HepG2 (cell line): ENCODE data around the gene RHBDF2.
"Not testable (repeated sequence)": the region's sequence is repeated elsewhere in the genome, so short reads cannot be mapped to it uniquely, and the experiment has no call there.

Source experiments
- CREM ChIP-seq, 2 experiments: sonication (generic) in 1 of 2; formaldehyde crosslinking in 1 of 2; IDR thresholded peaks; 2 replicates each; pipeline versions ENCODE4 v1.4.0 to v1.6.1; 2016 to 2020; ENCODE audit warnings: antibody characterized with exemption in 1 of 2, mild to moderate bottlenecking in 1 of 2, missing genetic modification reagents in 1 of 2
- EP300 ChIP-seq, 3 experiments: sonication (generic) in 1 of 3; formaldehyde crosslinking in 1 of 3; IDR thresholded peaks; 2 replicates each; pipeline versions ENCODE4 v1.5.1 to v1.6.1; 2011 to 2020; ENCODE audit warnings: low read depth in 2 of 3, low read length in 2 of 3, borderline replicate concordance in 1 of 3, improper control_type of control experiment in 1 of 3, mild to moderate bottlenecking in 1 of 3, missing genetic modification reagents in 1 of 3, moderate library complexity in 1 of 3
- NR3C1 ChIP-seq: sonication (generic); formaldehyde crosslinking; IDR thresholded peaks from 2 replicates; pipeline ENCODE4 v1.4.0; 2020; ENCODE audit warnings: missing genetic modification reagents
- POLR2A ChIP-seq, 2 experiments: IDR thresholded peaks; 2 replicates each; pipeline ENCODE4 v1.6.1; 2011; ENCODE audit warnings: low read depth in 2 of 2, low read length in 2 of 2, mild to moderate bottlenecking in 1 of 2, moderate library complexity in 1 of 2; ENCODE audit not compliant: insufficient read depth in 1 of 2
- POLR2AphosphoS5 ChIP-seq: IDR thresholded peaks from 2 replicates; pipeline ENCODE4 v1.6.1; 2012; ENCODE audit warnings: low read depth, low read length
- ZNF639 ChIP-seq: conservative IDR thresholded peaks from 2 replicates; pipeline ENCODE4 v1.6.1; 2018; ENCODE audit warnings: missing genetic modification reagents

- TF ChIP-seq ZNF639; EP300 (IDR thresholded peaks at IDR 0.05; ENCODE audit: low read depth in 2 of 2, low read length in 2 of 2); EP300 (CRISPR knock-in tag; IDR thresholded peaks at IDR 0.05; ENCODE audit: borderline replicate concordance); NR3C1 (CRISPR knock-in tag); POLR2AphosphoS5; CREM (IDR thresholded peaks at IDR 0.05); CREM (CRISPR knock-in tag; IDR thresholded peaks at IDR 0.05); POLR2A (IDR thresholded peaks at IDR 0.05; ENCODE audit: insufficient read depth in 1 of 2, low read depth in 2 of 2, low read length in 2 of 2): not testable (repeated sequence)
Measured at GRCh38 chr17:76527016-76527415, 25.8 kb upstream of the RHBDF2 start.
